Prostate gland (tissue), 2 donors: ENCODE measurements around the gene ACIN1. TPM values are rescaled to one million over a fixed set of nuclear protein-coding genes. Genes with fewer than 3 reads are reported as not detected.

Source experiments
- DNase-seq: peaks from one replicate; pipeline ENCODE4 v3.0.0-alpha.2; 2019; ENCODE audit warnings: low spot score
- H3K27ac ChIP-seq, 2 donors: fragments of 200-600 bp; sonication (generic); 2 replicates each; pipeline ENCODE4 v1.5.1; 2017 to 2019
- H3K27me3 ChIP-seq: fragments of 200-600 bp; sonication (generic); replicated peaks from 2 replicates; pipeline ENCODE4 v1.5.1; 2019; ENCODE audit not compliant: insufficient read depth
- H3K36me3 ChIP-seq, 2 donors: fragments of 200-600 bp; sonication (generic); 1 replicate in 1 of 2; 2 replicates in 1 of 2; pipeline versions ENCODE4 v1.5.1 to v1.8.1; 2017 to 2019
- H3K4me1 ChIP-seq: fragments of 200-600 bp; sonication (generic); replicated peaks from 2 replicates; pipeline ENCODE4 v1.5.1; 2019
- H3K4me3 ChIP-seq, 2 donors: fragments of 200-600 bp; sonication (generic); 2 replicates each; pipeline ENCODE4 v1.5.1; 2017 to 2019
- H3K9me3 ChIP-seq: fragments of 200-600 bp; sonication (generic); 2 replicates; pipeline ENCODE4 v1.5.1; 2017
- POLR2A ChIP-seq: fragments of 450-650 bp; IDR thresholded peaks from one replicate; pipeline ENCODE4 v1.6.1; 2016; ENCODE audit warnings: antibody characterized with exemption, mild to moderate bottlenecking
- POLR2AphosphoS5 ChIP-seq: sonication (generic); formaldehyde crosslinking; IDR thresholded peaks from one replicate; pipeline ENCODE4 v1.6.1; 2017; ENCODE audit warnings: antibody characterized with exemption
- WGBS: methylation state at CpG from one replicate; pipeline ENCODE4 v1.1.5; 2018; 5-methylcytosine and 5-hydroxymethylcytosine counted together
- intact Hi-C: fragments of 100-400 bp; cut with DNase I; formaldehyde crosslinking; loops from one replicate; pipeline ENCODE4 v1.14.2; 2022
- total RNA-seq, 2 donors: library from RNA; depleted of rRNA; stranded (reverse); fragments of >200 nt; gene quantifications; one replicate each; pipeline ENCODE4 v1.1.0, GENCODE V29; 2016
- TF ChIP-seq, protein P1 (sequence below), 4 experiments: fragments of 200-600 bp in 2 of 4; fragments of 450-650 bp in 2 of 4; sonication (generic) in 2 of 4; IDR thresholded peaks; 1 replicate in 3 of 4; 2 replicates in 1 of 4; pipeline ENCODE4 v1.5.1; 2016 to 2019; ENCODE audit warnings: antibody characterized with exemption in 4 of 4, mild to moderate bottlenecking in 2 of 4, moderate library complexity in 2 of 4

The ACIN1 gene
- total RNA-seq, 2 donors from 2014 or later, result 86.6 to 168 TPM

DNA sequence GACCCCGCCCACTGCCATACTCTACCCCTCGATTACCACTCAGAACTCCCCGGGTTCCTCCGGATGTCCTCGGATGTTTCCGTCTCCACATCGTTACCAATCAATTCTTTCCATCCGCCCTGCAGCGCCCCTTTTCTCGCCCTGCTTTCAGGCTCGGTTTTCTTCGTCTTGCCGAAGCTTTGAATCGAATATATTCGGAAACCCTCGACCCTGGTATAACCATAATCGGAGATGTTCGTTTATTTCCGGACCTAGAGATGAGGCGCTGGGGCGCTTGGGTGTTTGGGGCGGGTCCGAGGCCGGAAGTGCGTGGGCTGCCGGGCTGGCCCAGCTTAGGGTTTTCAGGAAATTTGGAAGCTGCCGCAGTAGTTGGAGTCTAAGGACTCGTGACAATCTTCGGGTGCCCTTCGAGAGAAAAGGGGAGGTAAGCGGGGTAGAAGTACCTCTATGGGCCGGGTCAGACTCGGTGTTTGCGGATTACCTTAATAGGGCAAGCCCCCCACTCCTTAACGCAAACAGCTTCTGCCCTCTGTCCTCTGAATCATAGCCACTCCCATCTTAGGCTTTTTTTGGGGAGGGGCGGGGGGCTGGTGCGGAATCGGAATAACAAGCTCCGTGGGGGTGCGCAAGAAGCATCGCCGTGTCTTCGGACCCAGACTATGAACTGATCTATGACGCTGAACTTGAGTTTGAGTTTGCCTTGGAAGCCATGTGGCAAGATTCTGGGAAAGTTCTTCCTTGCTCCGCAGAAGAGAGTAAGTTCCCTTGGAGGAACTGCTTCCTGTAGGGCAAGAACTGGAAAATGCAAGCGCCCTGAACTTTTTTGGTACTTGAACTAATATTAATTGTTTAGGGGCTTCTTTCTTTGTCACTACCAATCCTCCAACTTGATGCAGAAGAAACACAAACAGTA is 516 bp upstream of the ACIN1 start, which contains the start of gene C14orf119:
Gene C14orf119 (plus strand): TSS at position 310 of the 913 bp plus-strand sequence. CDS start 2,154 bp downstream, outside the sequence.
- H3K36me3 ChIP-seq, result no peaks in the 10 kb centered on the region
- no peaks in the 10 kb centered on the region for H3K27me3 ChIP-seq
- peaks cover 5% of the 10 kb centered on the region for H3K4me1 ChIP-seq
- WGBS, result under 1% methylated on average over 46 of the region's 46 CpGs
- H3K9me3 ChIP-seq, result no peaks in the 10 kb centered on the region
- TF ChIP-seq, protein P1, sequence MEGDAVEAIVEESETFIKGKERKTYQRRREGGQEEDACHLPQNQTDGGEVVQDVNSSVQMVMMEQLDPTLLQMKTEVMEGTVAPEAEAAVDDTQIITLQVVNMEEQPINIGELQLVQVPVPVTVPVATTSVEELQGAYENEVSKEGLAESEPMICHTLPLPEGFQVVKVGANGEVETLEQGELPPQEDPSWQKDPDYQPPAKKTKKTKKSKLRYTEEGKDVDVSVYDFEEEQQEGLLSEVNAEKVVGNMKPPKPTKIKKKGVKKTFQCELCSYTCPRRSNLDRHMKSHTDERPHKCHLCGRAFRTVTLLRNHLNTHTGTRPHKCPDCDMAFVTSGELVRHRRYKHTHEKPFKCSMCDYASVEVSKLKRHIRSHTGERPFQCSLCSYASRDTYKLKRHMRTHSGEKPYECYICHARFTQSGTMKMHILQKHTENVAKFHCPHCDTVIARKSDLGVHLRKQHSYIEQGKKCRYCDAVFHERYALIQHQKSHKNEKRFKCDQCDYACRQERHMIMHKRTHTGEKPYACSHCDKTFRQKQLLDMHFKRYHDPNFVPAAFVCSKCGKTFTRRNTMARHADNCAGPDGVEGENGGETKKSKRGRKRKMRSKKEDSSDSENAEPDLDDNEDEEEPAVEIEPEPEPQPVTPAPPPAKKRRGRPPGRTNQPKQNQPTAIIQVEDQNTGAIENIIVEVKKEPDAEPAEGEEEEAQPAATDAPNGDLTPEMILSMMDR (IDR thresholded peaks at IDR 0.05), result no peak
- peak; percentile 94 for TF ChIP-seq POLR2AphosphoS5
- peak; percentile 82 for TF ChIP-seq POLR2A
- H3K4me3 ChIP-seq, result peak within 1 kb of the TSS; percentile 84 to 90
- intact Hi-C loops, result no loop called here
- DNase-seq, result peak; percentile 100
- peak within 1 kb of the TSS; percentile 99 for H3K27ac ChIP-seq

DNA sequence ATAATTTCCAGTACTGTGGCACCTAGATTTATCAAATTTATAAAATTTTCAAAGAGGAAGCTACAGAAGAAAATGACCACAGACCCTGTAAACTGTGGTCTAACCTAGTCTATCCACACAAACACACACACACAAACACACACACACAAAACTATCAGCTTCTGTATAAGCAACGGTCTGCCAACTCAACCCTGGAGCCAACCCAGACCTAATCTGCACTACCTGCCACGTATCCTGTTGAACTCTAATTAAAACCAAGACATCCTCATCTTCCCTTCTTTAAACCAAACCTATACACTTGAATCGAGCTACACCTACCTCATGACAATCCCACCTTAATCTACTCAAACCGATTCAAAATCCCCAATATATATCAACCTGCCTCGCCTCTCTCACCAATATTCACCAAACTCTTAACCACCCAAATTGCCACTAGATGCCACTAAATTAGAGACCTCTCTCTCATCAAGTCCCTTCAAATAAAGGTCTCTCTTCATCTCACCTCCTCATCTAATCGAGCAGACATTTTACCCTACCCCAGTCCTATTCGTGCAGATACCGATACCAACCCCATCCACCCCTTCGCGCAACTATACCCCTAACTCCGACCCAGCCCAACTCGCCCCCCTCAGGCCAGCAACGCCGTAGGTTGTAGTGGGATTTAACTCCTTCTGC is 808 bp downstream of the ACIN1 start:
- intact Hi-C loops, result no loop called here
- Histone ChIP-seq H3K27ac (peak overlapping the region; percentile 99), H3K4me3 (peak overlapping the region; percentile 84 to 90), H3K4me1 (peaks cover 5% of the 10 kb centered on the region), H3K27me3 (no peaks in the 10 kb centered on the region), H3K9me3 (no peaks in the 10 kb centered on the region), H3K36me3 (no peaks in the 10 kb centered on the region)
- no peak for DNase-seq
- WGBS, result under 1% methylated on average over 14 of the region's 14 CpGs
- TF ChIP-seq, protein P1 (IDR thresholded peaks at IDR 0.05), result no peak
- no peak for TF ChIP-seq POLR2AphosphoS5
- no peak for TF ChIP-seq POLR2A

GRCh38 chr14:23093526-23093925 is 1.4 kb downstream of the ACIN1 start:
- peaks cover 5% of the 10 kb centered on the region for H3K4me1 ChIP-seq
- DNase-seq, result no peak
- H3K36me3 ChIP-seq, result peaks cover 0 to 4% of the 10 kb centered on the region in 2 donors

DNA sequence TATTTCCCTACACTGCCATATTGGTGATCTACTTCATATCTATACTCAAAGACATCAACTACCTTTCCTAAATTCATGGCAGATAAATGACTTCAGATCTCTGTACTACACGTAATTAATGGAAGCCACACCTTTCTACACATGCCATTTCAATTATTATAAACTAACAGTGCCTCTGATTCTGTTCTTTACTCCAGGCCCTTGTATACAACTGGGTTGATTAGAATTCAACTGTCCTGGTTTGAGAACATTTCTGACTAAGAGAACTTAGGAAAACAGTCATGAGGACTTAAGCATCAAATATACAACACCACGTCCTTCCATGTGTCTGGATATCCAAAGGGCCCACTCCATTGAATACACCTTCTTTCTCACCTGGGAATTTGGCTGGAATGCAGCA is 1.8 kb downstream of the ACIN1 start:
- H3K27me3 ChIP-seq, result no peaks in the 10 kb centered on the region
- H3K9me3 ChIP-seq, result no peaks in the 10 kb centered on the region
- intact Hi-C loops, result no loop called here
- no peak overlapping the region for H3K4me3 ChIP-seq
- TF ChIP-seq POLR2AphosphoS5 (no peak), POLR2A (no peak)
- TF ChIP-seq, protein P1 (IDR thresholded peaks at IDR 0.05), result no peak
- no peak overlapping the region for H3K27ac ChIP-seq
- 63% methylated on average over 2 of the region's 2 CpGs for WGBS
- peaks cover 0 to 8% of the 10 kb centered on the region in 2 donors for H3K36me3 ChIP-seq
- no peak for DNase-seq
- peaks cover 5% of the 10 kb centered on the region for H3K4me1 ChIP-seq

More at GRCh38 chr14:23093526-23093925, 1.4 kb downstream of the ACIN1 start:
- intact Hi-C loops, result no loop called here
- H3K27ac ChIP-seq, result no peak overlapping the region
- H3K9me3 ChIP-seq, result no peaks in the 10 kb centered on the region
- peak overlapping the region in 1 of 2 donors; percentile 84 for H3K4me3 ChIP-seq
- WGBS, result 59% methylated on average over 2 of the region's 2 CpGs
- no peaks in the 10 kb centered on the region for H3K27me3 ChIP-seq
- TF ChIP-seq POLR2AphosphoS5 (no peak), POLR2A (no peak)
- TF ChIP-seq, protein P1 (IDR thresholded peaks at IDR 0.05), result no peak
